Measurements from ENCODE around the gene MAP3K7.

Gene MAP3K7

GRCh38 chr6:90472716-90473115 lies 114.2 kb downstream of the MAP3K7 start:
- H3K27ac ChIP-seq (ENCODE audit: insufficient read depth, low read depth, low read length, poor library complexity, severe bottlenecking) = no peak overlapping the region
- H3K9me3 ChIP-seq (ENCODE audit: control insufficient read depth, low read length) = no peaks in the 10 kb centered on the region
- H3K4me1 ChIP-seq (ENCODE audit: control insufficient read depth, insufficient read depth, low read length) = no peaks in the 10 kb centered on the region
- WGBS, 2 experiments = 94 to 96% methylated on average over 9 of the region's 9 CpGs
- no peaks in the 10 kb centered on the region for H3K36me3 ChIP-seq (ENCODE audit: control insufficient read depth, insufficient read depth, low read length)
- no peak overlapping the region for H3K4me3 ChIP-seq (ENCODE audit: insufficient read depth, low read depth, low read length)
- H3K27me3 ChIP-seq (ENCODE audit: control insufficient read depth, insufficient read depth, low read length, poor library complexity, severe bottlenecking) = no peaks in the 10 kb centered on the region

GRCh38 chr6:90471263-90471662 lies 115.6 kb downstream of the MAP3K7 start:
- no peaks in the 10 kb centered on the region for H3K9me3 ChIP-seq (ENCODE audit: control insufficient read depth, low read length)
- WGBS, 2 experiments = 83 to 85% methylated on average over 4 of the region's 4 CpGs

GRCh38 chr6:90469906-90470305 lies 117.0 kb downstream of the MAP3K7 start:
- 98 to 100% methylated on average over 1 to 2 of the region's 2 CpGs for WGBS, 2 experiments
- no peaks in the 10 kb centered on the region for H3K36me3 ChIP-seq (ENCODE audit: control insufficient read depth, insufficient read depth, low read length)
- H3K4me1 ChIP-seq (ENCODE audit: control insufficient read depth, insufficient read depth, low read length) = peaks cover 14% of the 10 kb centered on the region
- H3K27ac ChIP-seq (ENCODE audit: insufficient read depth, low read depth, low read length, poor library complexity, severe bottlenecking) = no peak overlapping the region
- H3K4me3 ChIP-seq (ENCODE audit: insufficient read depth, low read depth, low read length) = no peak overlapping the region
- no peaks in the 10 kb centered on the region for H3K27me3 ChIP-seq (ENCODE audit: control insufficient read depth, insufficient read depth, low read length, poor library complexity, severe bottlenecking)
- no peaks in the 10 kb centered on the region for H3K9me3 ChIP-seq (ENCODE audit: control insufficient read depth, low read length)

More at GRCh38 chr6:90471263-90471662, 115.6 kb downstream of the MAP3K7 start:
- Histone ChIP-seq H3K36me3 (ENCODE audit: control insufficient read depth, insufficient read depth, low read length) (no peaks in the 10 kb centered on the region), H3K27me3 (ENCODE audit: control insufficient read depth, insufficient read depth, low read length, poor library complexity, severe bottlenecking) (no peaks in the 10 kb centered on the region), H3K27ac (ENCODE audit: insufficient read depth, low read depth, low read length, poor library complexity, severe bottlenecking) (no peak overlapping the region), H3K4me3 (ENCODE audit: insufficient read depth, low read depth, low read length) (no peak overlapping the region), H3K4me1 (ENCODE audit: control insufficient read depth, insufficient read depth, low read length) (peaks cover 9% of the 10 kb centered on the region)

- no CpG with 5 or more reads among the region's 1 CpG for WGBS, 2 experiments
These were observed 118.0 kb downstream of the MAP3K7 start for GRCh38 chr6:90468859-90469258.

GRCh38 chr6:90468080-90468479 lies 118.8 kb downstream of the MAP3K7 start:
- Histone ChIP-seq H3K4me1 (ENCODE audit: control insufficient read depth, insufficient read depth, low read length) (peaks cover 14% of the 10 kb centered on the region), H3K36me3 (ENCODE audit: control insufficient read depth, insufficient read depth, low read length) (no peaks in the 10 kb centered on the region), H3K4me3 (ENCODE audit: insufficient read depth, low read depth, low read length) (no peak overlapping the region), H3K27ac (ENCODE audit: insufficient read depth, low read depth, low read length, poor library complexity, severe bottlenecking) (no peak overlapping the region), H3K27me3 (ENCODE audit: control insufficient read depth, insufficient read depth, low read length, poor library complexity, severe bottlenecking) (no peaks in the 10 kb centered on the region), H3K9me3 (ENCODE audit: control insufficient read depth, low read length) (no peaks in the 10 kb centered on the region)
- 95 to 96% methylated on average over 7 of the region's 7 CpGs for WGBS, 2 experiments

More at GRCh38 chr6:90468859-90469258, 118.0 kb downstream of the MAP3K7 start:
- Histone ChIP-seq H3K4me3 (ENCODE audit: insufficient read depth, low read depth, low read length) (no peak overlapping the region), H3K27me3 (ENCODE audit: control insufficient read depth, insufficient read depth, low read length, poor library complexity, severe bottlenecking) (no peaks in the 10 kb centered on the region), H3K9me3 (ENCODE audit: control insufficient read depth, low read length) (no peaks in the 10 kb centered on the region), H3K4me1 (ENCODE audit: control insufficient read depth, insufficient read depth, low read length) (peaks cover 14% of the 10 kb centered on the region), H3K27ac (ENCODE audit: insufficient read depth, low read depth, low read length, poor library complexity, severe bottlenecking) (no peak overlapping the region), H3K36me3 (ENCODE audit: control insufficient read depth, insufficient read depth, low read length) (no peaks in the 10 kb centered on the region)

GRCh38 chr6:90467546-90467945 lies 119.3 kb downstream of the MAP3K7 start:
- H3K36me3 ChIP-seq (ENCODE audit: control insufficient read depth, insufficient read depth, low read length) = no peaks in the 10 kb centered on the region
- H3K27ac ChIP-seq (ENCODE audit: insufficient read depth, low read depth, low read length, poor library complexity, severe bottlenecking) = no peak overlapping the region
- peaks cover 14% of the 10 kb centered on the region for H3K4me1 ChIP-seq (ENCODE audit: control insufficient read depth, insufficient read depth, low read length)
- H3K4me3 ChIP-seq (ENCODE audit: insufficient read depth, low read depth, low read length) = no peak overlapping the region
- no peaks in the 10 kb centered on the region for H3K27me3 ChIP-seq (ENCODE audit: control insufficient read depth, insufficient read depth, low read length, poor library complexity, severe bottlenecking)
- H3K9me3 ChIP-seq (ENCODE audit: control insufficient read depth, low read length) = no peaks in the 10 kb centered on the region

- H3K27me3 ChIP-seq (ENCODE audit: control insufficient read depth, insufficient read depth, low read length, poor library complexity, severe bottlenecking) = no peaks in the 10 kb centered on the region
- H3K4me1 ChIP-seq (ENCODE audit: control insufficient read depth, insufficient read depth, low read length) = peaks cover 14% of the 10 kb centered on the region
- no peaks in the 10 kb centered on the region for H3K36me3 ChIP-seq (ENCODE audit: control insufficient read depth, insufficient read depth, low read length)
- no peak overlapping the region for H3K4me3 ChIP-seq (ENCODE audit: insufficient read depth, low read depth, low read length)
- H3K9me3 ChIP-seq (ENCODE audit: control insufficient read depth, low read length) = no peaks in the 10 kb centered on the region
- H3K27ac ChIP-seq (ENCODE audit: insufficient read depth, low read depth, low read length, poor library complexity, severe bottlenecking) = peak overlapping the region; percentile 79
- WGBS, 2 experiments = 50 to 58% methylated on average over 5 to 8 of the region's 8 CpGs
These were observed 120.5 kb downstream of the MAP3K7 start for GRCh38 chr6:90466154-90466940.

GRCh38 chr6:90465686-90466085 lies 121.2 kb downstream of the MAP3K7 start:
- no peaks in the 10 kb centered on the region for H3K9me3 ChIP-seq (ENCODE audit: control insufficient read depth, low read length)
- peaks cover 14% of the 10 kb centered on the region for H3K4me1 ChIP-seq (ENCODE audit: control insufficient read depth, insufficient read depth, low read length)
- no peak overlapping the region for H3K4me3 ChIP-seq (ENCODE audit: insufficient read depth, low read depth, low read length)
- H3K36me3 ChIP-seq (ENCODE audit: control insufficient read depth, insufficient read depth, low read length) = no peaks in the 10 kb centered on the region
- no peak overlapping the region for H3K27ac ChIP-seq (ENCODE audit: insufficient read depth, low read depth, low read length, poor library complexity, severe bottlenecking)
- WGBS, 2 experiments = 87 to 88% methylated on average over 2 of the region's 2 CpGs
- no peaks in the 10 kb centered on the region for H3K27me3 ChIP-seq (ENCODE audit: control insufficient read depth, insufficient read depth, low read length, poor library complexity, severe bottlenecking)

- H3K27me3 ChIP-seq (ENCODE audit: control insufficient read depth, insufficient read depth, low read length, poor library complexity, severe bottlenecking) = no peaks in the 10 kb centered on the region
- H3K9me3 ChIP-seq (ENCODE audit: control insufficient read depth, low read length) = no peaks in the 10 kb centered on the region
- H3K27ac ChIP-seq (ENCODE audit: insufficient read depth, low read depth, low read length, poor library complexity, severe bottlenecking) = no peak overlapping the region
- peaks cover 14% of the 10 kb centered on the region for H3K4me1 ChIP-seq (ENCODE audit: control insufficient read depth, insufficient read depth, low read length)
- H3K4me3 ChIP-seq (ENCODE audit: insufficient read depth, low read depth, low read length) = no peak overlapping the region
- H3K36me3 ChIP-seq (ENCODE audit: control insufficient read depth, insufficient read depth, low read length) = no peaks in the 10 kb centered on the region
- WGBS, 2 experiments = 92 to 93% methylated on average over 7 of the region's 7 CpGs
These were observed 122.4 kb downstream of the MAP3K7 start for GRCh38 chr6:90464507-90464906.

- H3K36me3 ChIP-seq (ENCODE audit: control insufficient read depth, insufficient read depth, low read length) = no peaks in the 10 kb centered on the region
- H3K27ac ChIP-seq (ENCODE audit: insufficient read depth, low read depth, low read length, poor library complexity, severe bottlenecking) = no peak overlapping the region
- no peaks in the 10 kb centered on the region for H3K9me3 ChIP-seq (ENCODE audit: control insufficient read depth, low read length)
- no peaks in the 10 kb centered on the region for H3K27me3 ChIP-seq (ENCODE audit: control insufficient read depth, insufficient read depth, low read length, poor library complexity, severe bottlenecking)
- H3K4me3 ChIP-seq (ENCODE audit: insufficient read depth, low read depth, low read length) = no peak overlapping the region
- H3K4me1 ChIP-seq (ENCODE audit: control insufficient read depth, insufficient read depth, low read length) = peaks cover 14% of the 10 kb centered on the region
- WGBS, 2 experiments = 93 to 98% methylated on average over 3 to 4 of the region's 4 CpGs
These were observed 123.0 kb downstream of the MAP3K7 start for GRCh38 chr6:90463874-90464273.

Data from ectodermal cell (in vitro differentiated cells).